ENCODE measurements around the gene SYT7.
"Not testable (repeated sequence)": the region's sequence is repeated elsewhere in the genome, so short reads cannot be mapped to it uniquely, and the experiment has no call there.

The SYT7 gene

DNA sequence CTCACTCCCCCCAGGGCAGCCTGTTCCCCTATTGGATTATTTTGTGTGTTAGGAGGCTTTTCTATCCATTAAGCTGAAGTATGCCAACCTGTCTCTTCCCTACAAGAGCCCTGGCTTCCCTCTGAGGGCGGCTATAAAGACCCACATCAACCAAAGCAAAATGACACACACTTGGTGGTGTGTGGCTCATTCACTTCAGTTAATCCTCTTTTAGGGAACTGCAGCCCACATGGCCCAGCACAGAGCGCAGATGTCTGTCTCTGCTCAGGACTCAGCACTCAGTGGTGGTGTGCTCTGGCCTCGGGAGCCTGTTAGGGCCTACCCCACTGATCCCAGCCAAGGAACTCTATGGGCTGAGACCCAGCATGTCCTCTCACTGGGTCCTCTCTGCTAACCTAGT is 104.5 kb downstream of the SYT7 start:
- DNase-seq (ENCODE audit: low read depth) = no peak

GRCh38 chr11:61475433-61475832 is 105.4 kb downstream of the SYT7 start:
- DNase-seq (ENCODE audit: low read depth) = no peak

- no peak for DNase-seq (ENCODE audit: low read depth)
Observed at GRCh38 chr11:61474013-61474643, 106.7 kb downstream of the SYT7 start.

DNA sequence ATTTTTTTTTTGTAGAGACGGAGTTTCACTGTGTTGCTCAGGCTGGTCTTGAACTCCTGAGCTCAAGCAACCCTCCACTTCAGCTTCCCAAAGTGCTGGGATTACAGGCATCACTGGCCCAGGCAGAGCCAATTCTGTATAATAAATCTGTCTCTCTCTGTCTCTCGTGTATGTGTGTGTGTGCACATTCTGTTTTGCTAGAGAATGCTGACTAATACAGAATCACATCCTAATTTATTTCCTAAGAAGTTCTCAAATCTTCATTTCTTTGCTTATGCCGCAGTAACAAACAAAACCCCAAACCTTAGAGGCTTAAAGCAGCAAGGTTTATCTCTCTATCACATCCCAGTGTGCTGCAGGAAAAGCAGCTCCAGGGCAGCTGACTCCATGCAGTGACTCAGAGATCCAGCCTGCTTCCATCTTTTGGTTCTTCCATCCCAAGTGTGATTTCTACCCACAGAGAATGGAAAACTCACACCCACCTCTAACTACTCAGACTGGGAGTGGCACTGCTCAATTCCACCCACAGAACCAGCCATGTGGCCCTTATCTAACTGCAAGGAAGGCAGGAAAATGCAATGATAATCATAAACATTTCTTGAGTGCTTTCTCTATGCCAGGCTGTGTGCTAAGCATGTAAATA is 107.4 kb downstream of the SYT7 start:
- DNase-seq (ENCODE audit: low read depth) = no peak

GRCh38 chr11:61472868-61473267 is 108.0 kb downstream of the SYT7 start:
- DNase-seq (ENCODE audit: low read depth) = peak; percentile 81

DNA sequence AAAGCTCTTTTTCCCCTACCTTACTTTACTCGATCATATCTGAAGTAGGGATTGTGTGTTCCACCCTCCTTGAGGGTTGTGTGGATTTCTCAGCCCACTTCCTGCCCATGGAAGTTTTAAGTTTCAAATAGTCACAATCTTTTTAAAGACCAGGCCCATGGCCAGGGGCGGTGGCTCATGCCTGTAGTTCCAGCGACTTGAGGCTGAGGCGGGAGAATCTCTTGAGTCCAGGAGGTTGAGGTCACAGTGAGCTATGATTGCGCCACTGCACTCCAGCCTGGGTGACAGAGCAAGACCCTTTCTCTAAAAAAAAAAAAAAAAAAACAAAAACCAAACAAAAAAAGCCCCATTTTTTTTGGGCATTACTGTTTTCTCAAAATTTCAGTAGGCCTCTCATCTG is 108.6 kb downstream of the SYT7 start:
- no peak for DNase-seq (ENCODE audit: low read depth)

DNA sequence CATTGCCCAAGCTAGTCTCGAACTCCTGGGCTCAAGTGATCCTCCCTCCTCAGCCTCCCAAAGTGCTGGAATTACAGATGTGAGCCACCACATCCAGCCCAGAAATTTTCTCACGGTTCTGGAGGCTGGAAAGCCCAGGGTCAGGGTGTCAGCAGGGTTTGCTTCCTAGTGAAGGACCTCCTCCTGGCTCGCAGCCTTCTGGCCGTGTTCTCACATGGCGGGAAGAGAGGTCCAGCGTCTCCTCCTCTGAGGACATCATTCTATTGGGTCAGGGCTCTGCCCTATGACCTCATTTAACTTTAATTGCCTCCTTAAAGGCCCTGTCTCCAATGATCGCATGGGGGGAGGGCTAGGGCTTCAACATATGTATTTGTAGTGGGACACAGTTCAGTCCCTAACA is 112.9 kb downstream of the SYT7 start:
- no peak for DNase-seq (ENCODE audit: low read depth)

- DNase-seq (ENCODE audit: low read depth) = not testable (repeated sequence)
Observed at GRCh38 chr11:61467602-61468001, 113.3 kb downstream of the SYT7 start.
